Mesendoderm (in vitro differentiated cells): ENCODE measurements around the gene MAB21L2.

Experiments used
- DNase-seq: peaks from one replicate; pipeline ENCODE4 v3.0.0; 2013
- H2AK5ac ChIP-seq: 2 replicates; pipeline ENCODE4 v1.6.1; 2013; ENCODE audit warnings: low read length, inconsistent platforms
- H2BK120ac ChIP-seq: 2 replicates; pipeline ENCODE4 v1.6.1; 2013; ENCODE audit warnings: low read depth, mild to moderate bottlenecking, low read length, moderate library complexity, mixed read lengths
- H2BK15ac ChIP-seq: replicated peaks from 2 replicates; pipeline ENCODE4 v1.6.1; 2013; ENCODE audit warnings: low read depth, mild to moderate bottlenecking, moderate library complexity
- H2BK5ac ChIP-seq: 2 replicates; pipeline ENCODE4 v1.6.1; 2013; ENCODE audit warnings: low read length, inconsistent platforms
- H3K18ac ChIP-seq: 2 replicates; pipeline ENCODE4 v1.6.1; 2013; ENCODE audit warnings: mild to moderate bottlenecking, low read length, mixed read lengths
- H3K23ac ChIP-seq: one replicate; pipeline ENCODE4 v1.6.1; 2013; ENCODE audit warnings: low read length
- H3K27ac ChIP-seq: 2 replicates; pipeline ENCODE4 v1.5.1; 2013; ENCODE audit warnings: low read depth, mild to moderate bottlenecking, inconsistent platforms, low read length, moderate library complexity
- H3K27me3 ChIP-seq: 2 replicates; pipeline ENCODE4 v1.6.1; 2013; ENCODE audit warnings: low read length, control low read depth, mild to moderate bottlenecking, inconsistent platforms; ENCODE audit not compliant: insufficient read depth, poor library complexity
- H3K36me3 ChIP-seq: 2 replicates; pipeline ENCODE4 v1.6.1; 2013; ENCODE audit warnings: low read length, inconsistent platforms; ENCODE audit not compliant: control insufficient read depth, insufficient read depth
- H3K4ac ChIP-seq: one replicate; pipeline ENCODE4 v1.6.1; 2013; ENCODE audit warnings: low read depth, mild to moderate bottlenecking, low read length, moderate library complexity
- H3K4me1 ChIP-seq: 2 replicates; pipeline ENCODE4 v1.6.1; 2013; ENCODE audit warnings: low read depth, low read length, inconsistent platforms; ENCODE audit not compliant: control insufficient read depth
- H3K4me2 ChIP-seq: 2 replicates; pipeline ENCODE4 v1.6.1; 2013; ENCODE audit warnings: low read length
- H3K4me3 ChIP-seq: 2 replicates; pipeline ENCODE4 v1.5.1; 2013; ENCODE audit warnings: mild to moderate bottlenecking, low read length
- H3K56ac ChIP-seq: one replicate; pipeline ENCODE4 v1.6.1; 2013; ENCODE audit warnings: low read length
- H3K79me1 ChIP-seq: 2 replicates; pipeline ENCODE4 v1.6.1; 2013; ENCODE audit warnings: low read length, inconsistent platforms
- H3K79me2 ChIP-seq: 2 replicates; pipeline ENCODE4 v1.6.1; 2013; ENCODE audit warnings: mild to moderate bottlenecking, low read length; ENCODE audit not compliant: control insufficient read depth, insufficient read depth
- H3K9ac ChIP-seq: 2 replicates; pipeline ENCODE4 v1.6.1; 2013; ENCODE audit warnings: low read length, inconsistent platforms
- H4K5ac ChIP-seq: one replicate; pipeline ENCODE4 v1.6.1; 2013; ENCODE audit warnings: low read length
- H4K8ac ChIP-seq: one replicate; pipeline ENCODE4 v1.6.1; 2013; ENCODE audit warnings: low read depth, mild to moderate bottlenecking, control low read depth, low read length, moderate library complexity
- WGBS: extraction: QIAGEN DNeasy Blood & Tissue Kit; methylation state at CpG from one replicate; pipeline ENCODE4 v1.1.7; 2013; ENCODE audit warnings: low lambda C conversion rate, missing lambda C conversion rate; ENCODE audit not compliant: insufficient coverage; ENCODE audit errors: extremely low coverage; 5-methylcytosine and 5-hydroxymethylcytosine counted together

The MAB21L2 gene

DNA sequence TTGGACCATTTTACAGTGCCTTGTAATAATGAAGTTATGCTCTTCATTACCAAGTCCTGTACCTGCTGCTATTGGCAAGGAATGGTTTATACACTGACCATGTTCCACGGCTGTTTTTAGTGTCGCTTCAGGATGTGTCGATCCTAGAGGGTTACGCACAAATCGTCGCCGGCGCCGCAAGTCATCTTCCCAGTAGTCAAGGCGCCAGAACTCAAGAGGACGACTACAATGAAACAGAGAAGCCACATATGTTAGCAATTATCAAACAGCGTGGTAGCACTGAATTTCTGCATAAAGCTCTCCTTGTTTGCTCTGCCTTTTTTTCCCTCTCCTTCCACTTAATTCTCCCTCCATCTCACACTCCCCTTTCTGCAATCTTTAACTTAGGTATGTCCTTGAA lies 17.0 kb downstream of the MAB21L2 start:
- no peaks in the 10 kb centered on the region for H3K4me1 ChIP-seq
- H3K18ac ChIP-seq, result no peak overlapping the region
- WGBS, result no CpG with 5 or more reads among the region's 12 CpGs
- H3K9ac ChIP-seq, result no peak overlapping the region
- no peak overlapping the region for H2BK15ac ChIP-seq
- H4K5ac ChIP-seq, result no peak overlapping the region
- H3K56ac ChIP-seq, result no peak overlapping the region
- H2BK120ac ChIP-seq, result no peak overlapping the region
- H3K79me1 ChIP-seq, result no peaks in the 10 kb centered on the region
- H3K79me2 ChIP-seq, result no peaks in the 10 kb centered on the region
- no peak overlapping the region for H3K27ac ChIP-seq
- H4K8ac ChIP-seq, result no peak overlapping the region
- no peaks in the 10 kb centered on the region for H3K27me3 ChIP-seq
- no peaks in the 10 kb centered on the region for H3K36me3 ChIP-seq
- no peak overlapping the region for H2BK5ac ChIP-seq
- H3K4ac ChIP-seq, result no peak overlapping the region
- H3K4me3 ChIP-seq, result no peak overlapping the region
- no peak for DNase-seq
- no peak overlapping the region for H2AK5ac ChIP-seq
- H3K23ac ChIP-seq, result no peak overlapping the region
- no peak overlapping the region for H3K4me2 ChIP-seq

DNA sequence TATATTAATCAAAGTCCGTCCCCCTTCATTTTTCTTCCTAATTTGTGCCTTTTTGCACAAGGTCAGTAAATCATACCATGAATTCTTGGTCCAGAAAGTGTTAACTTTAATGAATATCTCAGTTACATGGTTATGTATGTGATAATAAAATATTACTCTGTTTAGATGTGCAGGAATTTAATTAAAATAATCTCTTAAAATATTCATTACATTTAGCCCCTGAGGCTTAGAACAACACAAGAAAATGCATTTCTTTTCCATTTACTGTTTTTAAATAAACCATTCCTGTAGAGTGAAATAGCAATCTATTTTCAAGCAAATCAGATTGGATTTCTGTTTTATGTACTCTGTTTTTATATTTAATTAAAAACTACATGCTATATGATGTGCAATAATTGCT lies 17.6 kb downstream of the MAB21L2 start:
- H4K8ac ChIP-seq, result no peak overlapping the region
- H2AK5ac ChIP-seq, result no peak overlapping the region
- no peak overlapping the region for H3K18ac ChIP-seq
- no peaks in the 10 kb centered on the region for H3K4me1 ChIP-seq
- no peaks in the 10 kb centered on the region for H3K79me2 ChIP-seq
- no peak overlapping the region for H3K9ac ChIP-seq
- H3K4me2 ChIP-seq, result no peak overlapping the region
- no CpG with 5 or more reads among the region's 1 CpG for WGBS
- no peak for DNase-seq
- H3K23ac ChIP-seq, result no peak overlapping the region
- H2BK15ac ChIP-seq, result no peak overlapping the region
- no peak overlapping the region for H3K4me3 ChIP-seq
- H2BK5ac ChIP-seq, result no peak overlapping the region
- H3K56ac ChIP-seq, result no peak overlapping the region
- no peaks in the 10 kb centered on the region for H3K36me3 ChIP-seq
- H3K27me3 ChIP-seq, result no peaks in the 10 kb centered on the region
- no peak overlapping the region for H3K27ac ChIP-seq
- no peak overlapping the region for H3K4ac ChIP-seq
- H2BK120ac ChIP-seq, result no peak overlapping the region
- H3K79me1 ChIP-seq, result no peaks in the 10 kb centered on the region
- no peak overlapping the region for H4K5ac ChIP-seq

DNA sequence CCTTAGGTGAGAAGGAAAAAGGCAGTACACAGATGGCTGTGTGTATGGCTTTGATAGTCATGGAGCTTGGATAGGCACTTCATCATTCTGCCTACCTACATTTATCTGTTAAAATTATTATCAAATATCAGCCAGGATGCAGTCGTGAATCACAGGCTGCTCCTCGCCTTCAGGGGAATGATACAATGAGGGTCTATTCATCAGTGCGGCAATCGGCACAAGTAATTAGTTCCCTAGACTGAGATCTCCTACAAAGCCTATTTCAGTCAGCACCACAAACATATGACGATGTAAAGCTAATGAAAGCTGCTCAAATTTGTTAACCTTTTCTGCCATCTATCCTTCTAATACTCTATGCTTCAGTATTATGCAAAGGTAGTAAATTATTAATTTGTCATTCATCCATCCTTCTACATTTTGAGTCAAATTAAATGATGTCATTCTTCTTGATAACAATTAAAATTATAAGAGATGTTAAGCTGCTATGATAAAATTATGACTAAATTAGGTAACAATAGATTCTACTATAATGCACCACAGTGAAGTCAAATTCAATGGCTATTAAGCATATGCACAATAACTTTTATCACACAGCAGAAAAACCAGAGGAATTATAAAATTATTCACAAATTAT lies 19.0 kb downstream of the MAB21L2 start:
- no peak for DNase-seq
- H2AK5ac ChIP-seq, result no peak overlapping the region
- no peak overlapping the region for H3K9ac ChIP-seq
- H3K18ac ChIP-seq, result peak overlapping the region; percentile 39
- H4K8ac ChIP-seq, result no peak overlapping the region
- H2BK15ac ChIP-seq, result no peak overlapping the region
- no peak overlapping the region for H4K5ac ChIP-seq
- H3K4ac ChIP-seq, result no peak overlapping the region
- H3K23ac ChIP-seq, result no peak overlapping the region
- no peak overlapping the region for H2BK5ac ChIP-seq
- H3K4me1 ChIP-seq, result no peaks in the 10 kb centered on the region
- no peaks in the 10 kb centered on the region for H3K79me2 ChIP-seq
- no peaks in the 10 kb centered on the region for H3K36me3 ChIP-seq
- H2BK120ac ChIP-seq, result no peak overlapping the region
- H3K79me1 ChIP-seq, result no peaks in the 10 kb centered on the region
- no peak overlapping the region for H3K4me2 ChIP-seq
- no peak overlapping the region for H3K56ac ChIP-seq
- H3K27ac ChIP-seq, result no peak overlapping the region
- no peak overlapping the region for H3K4me3 ChIP-seq
- WGBS, result no CpG with 5 or more reads among the region's 5 CpGs
- no peaks in the 10 kb centered on the region for H3K27me3 ChIP-seq

DNA sequence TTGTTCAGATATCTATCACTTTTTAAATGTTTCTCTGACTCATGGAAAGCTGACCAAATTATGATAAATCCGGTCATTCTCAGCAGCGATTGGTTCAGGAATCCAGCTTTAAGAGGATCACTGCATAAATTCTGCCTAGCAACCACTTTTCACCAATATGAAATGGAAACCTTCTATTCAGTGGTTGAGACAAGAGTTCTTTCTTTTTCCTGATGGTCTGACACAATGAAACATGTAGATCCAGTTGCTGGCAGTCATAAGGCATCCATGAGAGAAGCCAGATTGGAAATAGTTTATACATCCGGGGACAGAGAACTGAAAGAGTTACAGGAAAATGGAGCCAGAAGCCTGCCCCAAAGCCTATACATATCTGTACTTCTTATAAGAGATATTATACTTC lies 27.2 kb downstream of the MAB21L2 start:
- Histone ChIP-seq H3K23ac (no peak overlapping the region), H4K5ac (no peak overlapping the region), H2BK5ac (no peak overlapping the region), H3K18ac (no peak overlapping the region), H3K27ac (no peak overlapping the region), H4K8ac (no peak overlapping the region), H3K4me3 (no peak overlapping the region), H2BK15ac (no peak overlapping the region), H3K79me2 (no peaks in the 10 kb centered on the region), H3K4me2 (no peak overlapping the region), H2BK120ac (no peak overlapping the region), H3K27me3 (no peaks in the 10 kb centered on the region), H2AK5ac (no peak overlapping the region), H3K56ac (no peak overlapping the region), H3K36me3 (no peaks in the 10 kb centered on the region), H3K79me1 (no peaks in the 10 kb centered on the region), H3K9ac (no peak overlapping the region), H3K4ac (no peak overlapping the region), H3K4me1 (no peaks in the 10 kb centered on the region)
- no peak for DNase-seq
- WGBS, result no CpG with 5 or more reads among the region's 3 CpGs

DNA sequence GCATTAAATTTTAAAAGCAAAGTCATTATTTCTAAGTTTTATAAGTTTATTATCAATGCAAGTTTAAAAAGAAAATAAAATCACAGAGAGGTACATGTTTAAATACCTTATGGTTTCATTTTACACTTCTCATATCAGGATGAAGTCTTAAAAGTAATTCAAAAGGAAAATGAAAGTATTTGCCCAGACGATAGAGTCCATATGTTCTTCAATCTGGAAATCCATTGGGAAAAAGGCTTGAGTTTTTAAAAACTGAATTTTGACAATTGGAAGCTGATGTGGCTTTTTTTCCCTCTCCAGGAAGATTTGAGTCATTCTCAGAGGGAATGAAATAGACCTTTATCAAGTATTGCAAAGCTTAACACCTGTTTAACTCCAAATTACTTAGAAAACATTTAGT lies 37.1 kb downstream of the MAB21L2 start:
- Histone ChIP-seq H4K8ac (no peak overlapping the region), H3K27me3 (no peaks in the 10 kb centered on the region), H3K79me2 (no peaks in the 10 kb centered on the region), H2BK120ac (no peak overlapping the region), H3K4ac (no peak overlapping the region), H3K4me3 (no peak overlapping the region), H2AK5ac (no peak overlapping the region), H2BK15ac (no peak overlapping the region), H3K18ac (no peak overlapping the region), H3K36me3 (no peaks in the 10 kb centered on the region), H3K4me1 (no peaks in the 10 kb centered on the region), H3K79me1 (no peaks in the 10 kb centered on the region), H3K56ac (no peak overlapping the region), H3K23ac (no peak overlapping the region), H3K4me2 (no peak overlapping the region), H3K9ac (no peak overlapping the region), H3K27ac (no peak overlapping the region), H2BK5ac (no peak overlapping the region), H4K5ac (no peak overlapping the region)
- no CpG with 5 or more reads among the region's 1 CpG for WGBS
- DNase-seq, result no peak

DNA sequence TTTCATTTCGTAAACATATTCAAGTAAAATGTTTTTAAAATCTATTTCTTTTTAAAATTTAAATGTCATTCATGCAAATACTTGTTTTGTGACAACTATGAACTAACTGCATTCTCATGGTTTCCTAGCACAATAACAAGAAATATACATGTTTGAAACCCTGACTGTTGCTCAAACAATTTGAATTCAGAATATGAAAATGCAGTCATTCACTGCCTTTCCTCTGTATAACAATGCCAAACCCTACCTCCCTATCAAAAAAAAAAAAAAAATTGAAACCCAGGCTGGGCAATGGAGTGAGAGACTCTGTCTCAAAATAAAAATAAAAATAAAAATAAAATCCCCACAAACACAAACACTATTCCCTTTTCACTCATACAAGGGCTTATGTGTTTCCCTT lies 42.1 kb downstream of the MAB21L2 start:
- H3K79me1 ChIP-seq, result no peaks in the 10 kb centered on the region
- H4K5ac ChIP-seq, result no peak overlapping the region
- WGBS, result 100% methylated on average over 1 of the region's 1 CpG

More for the DNA sequence above, 42.1 kb downstream of the MAB21L2 start:
- Histone ChIP-seq H3K4me1 (no peaks in the 10 kb centered on the region), H2BK5ac (no peak overlapping the region), H2AK5ac (no peak overlapping the region), H3K4me3 (no peak overlapping the region), H4K8ac (no peak overlapping the region), H3K23ac (no peak overlapping the region), H2BK15ac (no peak overlapping the region), H3K27ac (no peak overlapping the region), H3K36me3 (no peaks in the 10 kb centered on the region), H3K18ac (no peak overlapping the region), H2BK120ac (no peak overlapping the region), H3K27me3 (no peaks in the 10 kb centered on the region), H3K4me2 (no peak overlapping the region), H3K4ac (no peak overlapping the region), H3K56ac (no peak overlapping the region), H3K9ac (no peak overlapping the region), H3K79me2 (no peaks in the 10 kb centered on the region)
- no peak for DNase-seq
